Endothelial cell of umbilical vein (primary cell): ENCODE results near the gene TMIGD3. TPM values are rescaled to one million over a fixed set of nuclear protein-coding genes. Genes with fewer than 3 reads are reported as not detected.

Source experiments
- BruUV-seq: library from RNA; stranded (reverse); fragments of 400-500 nt; replicated peaks from 2 replicates; lab custom pipeline; 2021; lab: Mats Ljungman, UMichigan
- CTCF ChIA-PET: fragments of 300-600, 350-600 bp; sonication (Branson Sonifier 250); formaldehyde crosslinking; loops from one replicate; lab custom pipeline; 2021; ENCODE audit warnings: antibody characterized with exemption, inconsistent platforms; lab: Charles Lee
- POLR2A ChIA-PET: fragments of 300-600, 350-600 bp; sonication (Branson Sonifier 250); formaldehyde crosslinking; loops from one replicate; lab custom pipeline; 2021; ENCODE audit warnings: antibody characterized with exemption, inconsistent platforms; lab: Charles Lee
- DNase-seq: peaks from one replicate; pipeline ENCODE4 v3.0.0-alpha.2; 2011; ENCODE audit warnings: low read depth, low spot score
- FAIRE-seq: peaks from 2 replicates; lab custom pipeline; 2011; peaks lifted over from hg19 to GRCh38; lab: Jason Lieb, UNC
- H2AFZ ChIP-seq: 2 replicates; pipeline ENCODE4 v1.6.0; 2012; ENCODE audit warnings: low read depth, low read length, control low read depth, inconsistent platforms
- H3K27ac ChIP-seq: 2 replicates; pipeline ENCODE4 v1.5.1; 2011; ENCODE audit warnings: low read depth, mild to moderate bottlenecking, control low read depth, low read length, moderate library complexity; ENCODE audit not compliant: insufficient read depth
- H3K27me3 ChIP-seq, 2 experiments: 2 replicates each; pipeline versions ENCODE4 v1.6.0 to v1.6.1; 2011; ENCODE audit warnings: low read length in 2 of 2, mixed read lengths in 1 of 2; ENCODE audit not compliant: control insufficient read depth in 2 of 2, insufficient read depth in 2 of 2
- H3K36me3 ChIP-seq, 2 experiments: 2 replicates in 1 of 2; 3 replicates in 1 of 2; pipeline ENCODE4 v1.5.1; 2011; ENCODE audit warnings: low read length in 2 of 2, mild to moderate bottlenecking in 1 of 2, moderate library complexity in 1 of 2; ENCODE audit not compliant: control insufficient read depth in 2 of 2, insufficient read depth in 2 of 2; ENCODE audit errors: extremely low read depth in 1 of 2
- H3K4me1 ChIP-seq: 3 replicates; pipeline ENCODE4 v1.5.1; 2011; ENCODE audit warnings: mild to moderate bottlenecking, low read length; ENCODE audit not compliant: control insufficient read depth, insufficient read depth; ENCODE audit errors: extremely low read depth
- H3K4me2 ChIP-seq: 2 replicates; pipeline ENCODE4 v1.6.1; 2011; ENCODE audit warnings: low read length, control low read depth, mixed read lengths; ENCODE audit not compliant: insufficient read depth
- H3K4me3 ChIP-seq, 3 experiments: fragments of 200-600 bp in 1 of 3; sonication (generic), shearing (Covaris generic) in 1 of 3; replicated peaks in 1 of 3; 2 replicates each; pipeline ENCODE4 v1.5.1; 2011 to 2016; ENCODE audit warnings: control low read depth in 3 of 3, low read length in 3 of 3, mild to moderate bottlenecking in 2 of 3, inconsistent platforms in 1 of 3, low read depth in 1 of 3, moderate library complexity in 1 of 3; ENCODE audit not compliant: insufficient read depth in 1 of 3
- H3K79me2 ChIP-seq: 2 replicates; pipeline ENCODE4 v1.6.0; 2012; ENCODE audit warnings: low read length, inconsistent platforms; ENCODE audit not compliant: control insufficient read depth, insufficient read depth
- H3K9ac ChIP-seq: replicated peaks from 2 replicates; pipeline ENCODE3; 2011; ENCODE audit warnings: low read length, control low read depth; ENCODE audit not compliant: insufficient read depth; ENCODE audit errors: extremely low read depth
- H3K9me1 ChIP-seq: replicated peaks from 3 replicates; pipeline ENCODE4 v1.6.0; 2011; ENCODE audit warnings: mild to moderate bottlenecking, low read length; ENCODE audit not compliant: control insufficient read depth, insufficient read depth; ENCODE audit errors: extremely low read depth
- H3K9me3 ChIP-seq: replicated peaks from 2 replicates; pipeline ENCODE4 v1.5.1; 2012; ENCODE audit warnings: low read length, inconsistent platforms; ENCODE audit not compliant: control insufficient read depth, insufficient read depth
- H4K20me1 ChIP-seq: replicated peaks from 2 replicates; pipeline ENCODE3; 2011; ENCODE audit warnings: mild to moderate bottlenecking, low read length; ENCODE audit not compliant: control insufficient read depth, insufficient read depth; ENCODE audit errors: extremely low read depth
- CTCF ChIP-seq, 2 donors: IDR thresholded peaks; 1 replicate in 1 of 2; 2 replicates in 1 of 2; pipeline ENCODE4 v1.5.1; 2011; ENCODE audit warnings: low read length in 2 of 2, mild to moderate bottlenecking in 2 of 2, moderate library complexity in 2 of 2, control low read depth in 1 of 2, inconsistent platforms in 1 of 2, low read depth in 1 of 2; ENCODE audit not compliant: insufficient read depth in 1 of 2; ENCODE audit errors: extremely low read depth in 1 of 2
- EZH2 ChIP-seq: IDR thresholded peaks from 2 replicates; pipeline ENCODE4 v1.6.1; 2012; ENCODE audit warnings: borderline replicate concordance, low read depth, mild to moderate bottlenecking, moderate library complexity, low read length, inconsistent platforms; ENCODE audit not compliant: severe bottlenecking
- FOS ChIP-seq: IDR thresholded peaks from 2 replicates; pipeline ENCODE4 v1.6.1; 2011; ENCODE audit warnings: mild to moderate bottlenecking, low read length, moderate library complexity, borderline replicate concordance; ENCODE audit not compliant: insufficient read depth
- GATA2 ChIP-seq: IDR thresholded peaks from 2 replicates; pipeline ENCODE4 v1.7.0; 2011; ENCODE audit warnings: low read depth, mild to moderate bottlenecking, moderate library complexity, mixed read lengths, low read length; ENCODE audit not compliant: insufficient read length, insufficient read depth
- JUN ChIP-seq: IDR thresholded peaks from 2 replicates; pipeline ENCODE4 v1.6.1; 2011; ENCODE audit warnings: borderline replicate concordance, low read depth; ENCODE audit not compliant: insufficient read length, insufficient read depth
- MAX ChIP-seq: IDR thresholded peaks from 2 replicates; pipeline ENCODE4 v1.6.1; 2011; ENCODE audit not compliant: insufficient read depth, insufficient read length
- MYC ChIP-seq: IDR thresholded peaks from one replicate; pipeline ENCODE4 v1.6.1; 2011; ENCODE audit warnings: mild to moderate bottlenecking, low read depth, low read length
- POLR2A ChIP-seq: IDR thresholded peaks from 2 replicates; pipeline ENCODE4 v1.6.1; 2012; ENCODE audit warnings: low read depth, mild to moderate bottlenecking, control low read depth, low read length
- POLR2AphosphoS5 ChIP-seq: IDR thresholded peaks from 2 replicates; pipeline ENCODE4 v1.6.1; 2012; ENCODE audit warnings: low read depth, mild to moderate bottlenecking, control low read depth, low read length, moderate library complexity; ENCODE audit not compliant: insufficient read depth
- dilution Hi-C: fragments of 300-500 bp; cut with MboI; formaldehyde crosslinking; loops from one replicate; pipeline ENCODE4 v1.15.0; 2019; ENCODE audit warnings: low sequenced_read_pairs; ENCODE audit not compliant: extremely low pct_ligation_motif_present
- intact Hi-C: fragments of 100-400 bp; cut with micrococcal nuclease; formaldehyde crosslinking; loops from one replicate; pipeline ENCODE4 v1.10.0; 2022
- polyA plus RNA-seq, 4 experiments: library from polyadenylated mRNA; depleted of rRNA in 3 of 4; stranded (reverse) in 3 of 4; unstranded in 1 of 4; fragments of >200 nt; gene quantifications; 2 replicates each; pipeline versions ENCODE4 v1.2.1 to v1.2.3, GENCODE V29; 2011 to 2012; ENCODE audit warnings: missing spikeins in 1 of 4
- total RNA-seq: library from RNA; stranded (reverse); gene quantifications from 2 replicates; pipeline ENCODE4 v1.2.3, GENCODE V29; 2021

The TMIGD3 gene
- total and polyA plus RNA-seq, 2 donors (not counting 3 experiments of a cell fraction or from before 2014, with no cell fraction given): 0.07 to 0.49 TPM

GRCh38 chr1:111553196-111553595 is 49.8 kb upstream of the TMIGD3 start:
- Histone ChIP-seq H2AFZ (no peak overlapping the region), H3K27me3 (no peaks in the 10 kb centered on the region), H3K9me3 (no peaks in the 10 kb centered on the region), H4K20me1 (no peaks in the 10 kb centered on the region), H3K4me1 (no peaks in the 10 kb centered on the region), H3K36me3 (no peaks in the 10 kb centered on the region), H3K4me3 (no peak overlapping the region), H3K79me2 (no peaks in the 10 kb centered on the region), H3K4me2 (no peak overlapping the region), H3K9me1 (no peaks in the 10 kb centered on the region), H3K27ac (no peak overlapping the region), H3K9ac (no peak overlapping the region)
- ChIA-PET CTCF (interaction anchor here (1.1 kb wide), 1 partner anchor 46 kb away, joined by 3 read pairs; no protein-coding TSS in a partner anchor), POLR2A (no interaction called here)
- intact Hi-C loops: no loop called here
- DNase-seq: no peak
- FAIRE-seq: no peak
- no TSS peak for BruUV-seq
- dilution Hi-C loops: no loop called here
- TF ChIP-seq MAX: no peak
- TF ChIP-seq MYC: no peak
- TF ChIP-seq EZH2: no peak
- no peak for TF ChIP-seq FOS
- no peak for TF ChIP-seq POLR2AphosphoS5
- TF ChIP-seq CTCF (IDR thresholded peaks at IDR 0.05; ENCODE audit: extremely low read depth in 1 of 2, insufficient read depth in 1 of 2, low read depth in 1 of 2, low read length in 2 of 2): no peak
- no peak for TF ChIP-seq JUN
- TF ChIP-seq POLR2A: no peak
- no peak for TF ChIP-seq GATA2
